Stimulated activated CD4-positive, alpha-beta T cell treated with anti-CD3 and anti-CD28 coated beads, Interleukin-4, amount 100 ng/mL, for 48 hours (primary cell): Measurements from ENCODE around the gene P2RY14.

Experiments used
- DNase-seq, 2 donors: peaks; one replicate each; pipeline ENCODE4 v3.0.0-alpha.2; 2020; ENCODE audit warnings: low read depth in 2 of 2

P2RY14 gene

DNA sequence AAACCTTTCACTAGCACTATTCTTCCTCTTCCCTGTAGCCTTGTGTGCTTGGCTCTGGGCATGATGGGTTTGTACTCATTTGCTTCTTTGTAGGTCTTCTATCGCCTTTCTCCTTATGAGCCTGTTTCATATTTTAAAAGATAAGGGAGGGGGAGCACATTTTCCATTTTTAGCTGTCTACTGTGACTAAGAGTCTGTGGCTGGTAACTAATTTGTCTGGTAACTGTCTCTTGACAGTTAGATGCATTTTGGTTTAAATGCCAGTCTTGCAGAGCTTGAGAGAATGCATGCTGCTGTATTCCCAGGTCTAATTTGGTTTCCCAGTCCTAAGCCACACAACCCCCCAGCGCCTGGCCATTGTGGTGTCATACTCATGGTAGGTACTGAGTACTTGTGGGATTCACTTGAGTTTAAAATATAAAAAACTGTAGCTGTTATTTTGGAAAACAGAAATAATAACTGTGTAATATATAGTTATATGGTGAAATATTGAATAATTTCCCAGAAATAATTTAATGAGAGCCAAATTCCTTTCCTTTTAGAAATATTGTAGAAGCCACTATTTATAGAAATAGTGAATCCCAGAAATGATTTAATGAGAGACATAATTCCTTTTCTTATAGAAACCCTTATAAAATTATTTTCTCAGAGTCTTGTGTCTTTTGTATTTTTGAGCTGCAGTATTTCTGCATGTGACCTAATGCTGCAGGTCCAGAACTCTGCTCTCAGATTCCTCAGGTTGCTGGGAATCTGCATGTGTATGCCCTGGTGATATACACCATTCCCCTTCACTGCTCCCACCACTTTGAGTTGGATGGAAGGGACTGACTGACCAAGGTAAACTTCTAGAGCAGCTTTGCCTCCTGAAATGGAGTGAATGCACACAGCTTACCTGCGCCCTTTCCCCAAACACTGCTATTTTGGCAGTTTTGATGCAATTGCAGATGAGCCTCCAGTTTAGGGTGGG lies 61.4 kb downstream of the P2RY14 start:
- DNase-seq, result no peak

DNA sequence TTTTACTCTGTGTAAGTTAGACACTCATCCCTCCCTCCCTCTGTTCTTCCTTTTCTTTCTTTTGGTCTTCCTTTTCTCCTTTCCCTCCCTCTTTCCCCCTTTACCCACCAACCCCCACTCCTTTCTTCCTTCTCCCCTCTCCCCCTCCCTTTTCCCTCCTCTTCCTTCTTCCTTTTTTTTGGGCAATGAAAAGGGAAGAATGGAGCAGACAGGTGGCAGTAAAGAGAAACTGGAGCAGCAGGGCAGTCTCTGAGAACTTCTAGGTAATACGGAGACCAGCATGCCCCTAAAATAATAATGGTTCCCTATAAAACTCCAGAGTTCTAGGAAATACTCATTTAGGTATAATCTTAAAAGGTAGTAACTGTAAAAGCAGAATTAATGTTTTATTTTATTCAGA lies 63.9 kb downstream of the P2RY14 start:
- no peak for DNase-seq

DNA sequence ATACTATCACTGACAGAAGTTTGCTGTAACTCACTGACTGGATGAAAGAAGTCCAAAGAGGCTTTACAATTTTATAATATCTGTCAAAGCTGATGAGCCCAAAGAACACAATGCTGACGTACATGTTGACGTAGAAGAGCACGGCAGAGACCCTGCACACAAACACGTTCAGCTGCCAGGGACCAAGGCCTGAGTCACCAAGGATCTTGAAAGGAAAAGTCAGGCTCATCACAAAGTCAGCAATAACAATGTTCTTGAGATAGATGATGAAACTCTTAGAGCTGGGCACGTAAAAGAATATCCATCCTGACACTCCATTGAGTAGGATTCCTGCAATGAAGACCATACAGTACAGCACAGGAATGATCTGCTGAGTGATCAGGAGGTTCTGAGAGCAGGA lies 64.5 kb downstream of the P2RY14 start:
- DNase-seq, result no peak

DNA sequence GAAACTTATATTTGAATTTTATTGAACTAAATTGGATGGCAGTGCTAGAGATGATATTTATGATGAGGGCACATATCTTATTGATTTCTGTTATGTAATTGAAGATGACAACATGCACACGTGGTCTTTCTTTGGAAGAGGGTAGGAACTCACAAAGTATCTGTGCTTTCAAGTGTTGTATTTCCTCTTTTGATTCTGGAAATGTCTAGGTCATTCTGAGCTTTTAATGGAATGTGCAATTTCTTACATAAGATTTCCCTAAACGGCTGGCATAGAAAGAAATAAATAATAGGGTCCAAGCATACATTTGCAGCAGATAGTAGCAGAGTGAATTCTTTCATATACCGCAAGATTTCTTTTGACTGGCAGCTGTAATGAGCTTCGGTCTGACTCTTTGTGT lies 65.2 kb downstream of the P2RY14 start:
- no peak for DNase-seq

DNA sequence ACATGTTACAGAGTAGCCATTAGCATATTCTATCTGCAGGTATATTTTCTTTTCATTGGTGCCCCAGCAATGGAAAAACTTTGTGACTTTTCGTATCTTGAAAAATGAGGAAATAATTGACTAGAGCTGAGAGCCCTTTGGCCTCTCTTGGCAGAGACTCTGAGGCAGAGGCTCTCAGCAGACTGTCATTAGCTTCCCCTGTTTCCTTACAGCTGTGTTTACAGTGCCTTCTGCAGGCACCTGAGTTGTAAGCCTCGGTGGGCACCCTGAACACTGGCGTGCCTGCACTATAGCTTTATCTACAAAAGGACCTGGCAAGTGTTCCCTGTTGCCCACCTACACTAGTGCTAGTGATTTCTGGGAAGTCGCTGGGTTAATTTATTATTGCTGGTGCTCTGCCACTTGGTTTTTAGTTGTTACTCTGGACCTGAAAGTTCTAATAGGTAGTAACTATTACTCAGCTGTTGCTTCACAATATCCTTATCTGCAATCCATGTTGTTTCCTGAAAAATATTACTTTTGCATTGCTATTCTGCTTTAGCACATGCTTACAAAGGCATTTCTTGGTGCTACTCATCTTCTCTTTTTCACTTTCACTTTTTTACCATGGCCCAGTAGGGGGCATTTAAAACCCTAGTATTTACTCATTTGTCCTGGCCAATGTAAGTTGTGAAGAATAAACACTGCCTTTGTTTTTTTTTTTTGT lies 67.5 kb downstream of the P2RY14 start:
- no peak for DNase-seq

DNA sequence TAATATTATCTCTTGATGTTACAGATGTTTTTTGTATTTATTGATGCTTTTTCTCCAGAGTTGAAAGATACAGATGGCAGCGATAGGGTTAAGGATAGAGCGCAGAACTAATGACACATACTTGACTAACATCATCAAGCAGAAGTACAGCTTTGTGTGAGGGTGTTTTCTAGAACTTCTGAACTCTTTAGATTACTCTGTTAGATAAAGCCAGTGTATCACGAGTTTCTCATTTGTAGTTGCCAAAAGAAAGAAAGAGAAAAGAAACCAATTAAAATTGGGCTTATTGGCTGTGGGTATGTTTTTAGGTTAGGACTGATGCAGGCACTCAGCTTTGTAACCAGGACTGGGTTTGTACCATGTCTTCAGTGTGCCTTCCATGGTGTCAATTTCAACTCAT lies 68.7 kb downstream of the P2RY14 start:
- no peak for DNase-seq

DNA sequence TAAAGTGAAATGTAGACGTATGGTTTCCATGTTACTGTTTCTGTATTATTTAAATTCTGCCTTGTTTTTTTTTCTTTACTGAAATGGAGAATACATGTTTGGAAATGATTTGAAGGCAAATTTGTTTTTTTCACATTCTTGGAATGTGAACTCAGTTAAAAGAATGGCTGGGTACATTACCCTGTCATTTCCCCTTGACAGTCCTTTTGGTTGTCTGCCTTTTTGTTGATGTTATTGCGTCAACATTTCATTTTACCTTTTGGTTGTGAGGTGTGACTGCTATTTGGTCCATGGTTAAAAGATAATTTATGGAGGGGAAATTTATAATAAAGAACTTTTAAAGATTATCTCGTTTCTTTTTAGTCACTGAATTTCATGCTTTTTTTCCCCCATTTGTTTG lies 72.1 kb downstream of the P2RY14 start:
- no peak for DNase-seq

DNA sequence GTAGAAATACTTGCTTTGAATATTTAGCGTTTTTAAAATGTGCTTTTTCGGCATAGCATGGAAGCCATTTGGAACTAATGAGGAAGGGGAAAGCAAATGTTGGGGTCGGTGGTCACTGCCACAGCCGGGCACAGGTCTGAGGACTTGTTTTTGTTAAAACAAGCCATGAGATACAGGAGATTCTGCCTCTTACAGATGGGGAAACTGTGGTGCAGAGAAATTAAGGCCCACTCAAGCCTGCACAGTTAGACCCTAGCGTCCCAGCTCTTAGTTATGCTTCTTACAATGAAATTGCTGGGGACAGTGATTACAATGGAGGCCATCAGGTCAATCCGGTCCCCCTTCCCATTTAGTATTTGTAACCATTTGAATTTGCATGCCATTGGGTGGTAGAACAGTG lies 72.9 kb downstream of the P2RY14 start:
- no peak for DNase-seq

DNA sequence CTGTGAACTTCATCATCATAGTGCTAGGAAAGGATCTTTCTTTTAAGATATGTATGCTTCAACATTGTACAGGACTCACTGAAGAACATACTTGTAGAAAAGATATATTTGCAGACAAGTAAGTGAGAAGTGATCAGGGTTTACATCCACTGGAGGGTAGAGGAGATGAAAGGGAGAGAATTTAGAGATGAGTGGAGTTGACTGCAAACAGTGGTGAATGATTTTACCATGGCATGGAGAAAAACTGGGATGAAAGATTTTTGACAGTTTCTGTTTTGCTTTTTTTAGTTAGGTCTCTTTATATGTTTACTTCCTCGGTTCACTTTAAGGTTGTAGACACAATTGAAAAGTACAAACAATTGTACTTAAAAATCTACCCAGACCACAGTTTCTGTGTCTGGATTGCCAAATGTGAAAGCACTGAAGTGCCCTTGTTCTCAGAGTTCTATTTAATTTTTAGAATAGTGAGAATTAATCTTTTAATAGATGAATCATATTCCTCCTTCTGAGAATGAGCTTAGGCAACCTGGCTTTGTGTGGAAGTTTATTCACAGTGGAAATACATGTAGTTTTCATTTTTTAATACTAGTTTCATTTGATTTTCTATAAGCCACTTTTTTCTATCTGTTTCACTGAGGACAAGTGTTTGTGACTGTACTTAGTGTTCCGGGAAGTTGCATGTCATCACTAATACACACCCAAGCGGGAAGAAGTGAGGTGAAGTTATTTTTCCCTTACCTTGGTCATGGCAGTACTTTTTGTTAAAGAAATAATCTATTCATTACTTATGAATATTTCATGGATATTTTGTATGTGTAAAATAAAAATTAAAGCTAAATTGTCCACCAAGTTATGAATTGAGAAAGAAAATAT lies 73.6 kb downstream of the P2RY14 start:
- no peak for DNase-seq

DNA sequence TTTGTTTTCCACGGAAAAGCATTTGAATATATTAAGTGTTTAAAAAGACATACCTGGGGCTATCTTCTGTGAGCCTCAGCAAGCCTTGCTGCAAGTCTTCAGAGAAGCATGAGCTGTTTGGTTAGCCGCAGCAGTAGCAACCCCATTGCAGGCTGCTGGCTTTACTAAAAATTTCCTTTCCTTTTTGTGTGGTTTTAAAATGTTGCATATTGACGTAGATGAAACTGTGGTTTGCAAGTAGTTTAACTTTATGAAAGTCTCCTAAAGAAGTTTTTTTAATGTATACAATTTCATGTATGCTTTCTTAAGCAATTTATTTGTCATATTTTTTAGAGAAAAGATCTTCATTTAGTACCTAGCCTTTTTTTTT lies 75.3 kb downstream of the P2RY14 start, which contains the start of gene GPR171:
Gene GPR171, minus strand, starts transcription at position 166 of the 370 bp plus-strand sequence. CDS start 3,830 bp downstream, outside the sequence.
- peak; percentile 31 to 51 for DNase-seq

DNA sequence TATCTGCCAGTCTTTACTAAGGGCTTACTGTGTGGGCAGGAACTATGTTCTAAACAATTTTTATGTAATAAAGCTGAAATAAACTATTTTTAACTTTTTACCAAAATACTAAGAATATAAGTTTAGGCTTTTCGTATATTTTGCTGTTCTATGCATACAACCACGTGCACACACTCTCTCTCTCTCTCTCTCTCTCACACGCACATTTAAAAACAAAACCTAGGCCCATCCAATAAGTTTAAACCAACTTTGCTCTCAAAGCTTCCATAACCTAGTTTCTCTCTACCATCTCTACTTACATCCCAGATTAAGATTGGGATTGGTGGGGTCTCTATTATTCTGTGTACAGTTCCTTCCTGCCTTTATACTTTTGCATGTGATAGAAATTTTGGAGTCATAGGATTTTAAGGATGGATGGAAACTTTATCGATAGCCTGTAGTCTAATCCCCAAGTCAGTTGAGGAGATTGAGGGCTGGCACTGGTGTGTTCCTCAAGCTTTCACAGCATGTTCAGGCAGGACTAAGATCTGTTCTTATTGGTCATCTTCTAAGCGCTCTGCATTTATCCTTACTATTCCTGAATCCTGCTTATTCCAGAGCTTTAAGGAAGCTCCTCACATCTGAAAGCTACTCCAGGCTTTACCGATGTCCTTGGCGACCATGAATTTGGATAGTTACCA lies 77.2 kb downstream of the P2RY14 start:
- DNase-seq, result no peak

DNA sequence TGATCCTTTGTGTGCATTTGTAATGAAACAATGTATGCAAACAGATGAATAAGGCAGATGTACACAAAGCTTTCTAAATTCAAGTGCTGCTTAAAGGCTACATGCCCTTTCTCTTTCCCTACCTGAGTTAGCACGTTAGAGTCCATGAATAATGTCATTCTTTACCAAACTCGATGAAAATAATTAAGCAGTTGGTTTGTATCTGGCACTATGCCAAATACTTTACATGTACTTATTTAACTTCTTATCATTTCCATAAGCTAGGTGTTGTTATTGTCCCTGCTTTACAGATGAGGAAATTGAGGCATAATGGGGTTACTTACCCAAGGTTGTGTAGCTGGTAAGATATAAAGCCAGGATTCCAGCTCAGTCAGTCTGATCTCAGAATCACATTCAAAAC lies 77.8 kb downstream of the P2RY14 start:
- DNase-seq, result no peak

DNA sequence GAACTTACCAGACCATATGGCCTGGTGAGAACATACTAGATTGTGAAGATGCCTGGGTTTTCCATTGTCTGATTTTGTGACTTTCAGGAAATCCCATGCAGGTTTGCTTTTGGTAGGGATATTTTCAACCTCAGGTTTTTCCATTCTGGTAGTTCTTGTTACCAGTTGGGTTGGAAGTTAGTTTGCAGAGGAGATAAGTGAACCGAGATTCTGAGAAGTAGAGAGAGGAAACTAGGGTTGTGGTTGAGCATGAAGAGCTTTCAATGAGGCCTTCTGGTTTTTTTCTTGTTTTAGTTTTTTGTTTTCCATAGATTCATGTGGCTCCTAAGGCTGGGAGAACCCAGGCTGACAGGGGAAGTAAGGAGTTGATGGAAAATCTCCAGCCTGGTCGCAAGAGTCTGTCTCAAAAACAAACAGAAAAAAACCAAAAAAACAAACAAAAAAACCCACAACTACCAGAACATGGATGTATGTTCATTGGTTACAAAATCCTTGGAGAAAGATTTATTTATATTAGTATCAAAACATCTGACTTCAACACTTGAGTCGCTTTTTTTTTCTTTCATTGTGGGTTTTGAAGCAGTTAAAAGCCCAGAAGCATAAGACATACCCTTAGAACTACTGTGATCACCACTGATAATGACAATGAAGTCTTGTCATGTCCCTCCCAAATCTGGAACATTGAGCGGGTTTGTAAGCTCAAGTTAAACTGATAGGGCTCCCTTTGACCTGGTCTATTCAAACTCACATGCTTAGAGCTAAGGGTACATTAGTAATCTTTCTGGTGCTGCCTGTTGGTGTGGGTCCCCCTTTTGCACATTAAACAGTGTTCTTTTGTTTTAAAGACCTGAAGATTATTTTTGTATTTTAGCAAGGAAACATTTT lies 78.5 kb downstream of the P2RY14 start:
- no peak for DNase-seq

DNA sequence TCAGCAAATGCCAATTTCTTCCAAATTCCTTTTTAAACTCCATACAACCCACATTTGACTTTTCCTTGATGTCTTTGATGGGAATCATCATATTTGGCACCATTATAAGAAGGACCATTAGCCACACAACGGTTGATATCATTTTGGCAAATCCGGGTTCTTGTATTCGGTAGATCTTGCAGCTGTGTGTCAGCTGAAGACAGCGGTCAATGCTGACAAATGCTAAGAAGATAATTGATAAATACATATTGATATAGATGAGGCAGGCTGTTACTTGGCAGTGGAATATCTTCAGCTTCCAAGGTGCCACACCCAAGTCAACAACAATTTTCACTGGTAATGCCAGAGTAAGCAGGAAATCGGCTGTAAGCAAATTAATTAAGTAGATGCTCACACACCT lies 79.5 kb downstream of the P2RY14 start:
- no peak for DNase-seq

DNA sequence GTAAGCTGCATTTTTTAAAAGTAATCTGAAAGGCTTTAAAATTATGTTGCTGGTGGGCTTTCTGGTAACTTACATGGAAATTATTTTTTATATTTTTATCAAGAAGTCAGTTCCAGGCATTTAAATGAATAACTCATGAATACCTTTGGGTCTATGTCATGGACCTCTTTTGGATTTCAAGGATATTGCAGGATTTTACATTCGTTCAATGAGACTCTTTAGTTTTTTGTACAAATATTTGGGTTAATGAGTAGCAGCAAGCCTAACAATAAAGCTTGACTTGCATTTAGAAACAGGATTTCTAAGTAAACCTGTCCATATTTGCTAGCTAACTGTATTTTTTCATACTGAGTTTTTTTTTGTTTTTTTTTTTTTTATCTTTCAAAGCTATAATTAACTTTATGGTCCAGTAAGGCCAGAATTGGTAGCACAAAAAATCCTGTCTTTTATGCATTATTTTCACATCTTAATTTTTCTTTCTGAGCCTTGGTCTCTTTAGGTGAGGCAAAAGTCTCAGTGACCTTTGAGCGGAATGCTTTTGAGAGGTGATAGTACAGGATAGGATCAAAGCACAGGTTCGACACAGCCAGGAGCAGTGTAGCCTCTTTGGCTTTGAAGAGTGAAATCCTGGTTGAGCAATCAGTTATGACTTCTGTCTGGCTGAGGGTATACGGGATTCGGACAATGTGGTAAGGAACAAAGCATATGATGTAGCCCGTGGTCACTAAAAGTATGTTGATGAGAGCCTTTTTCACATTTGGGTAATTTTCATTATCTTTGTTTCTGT lies 80.2 kb downstream of the P2RY14 start:
- DNase-seq, result no peak

DNA sequence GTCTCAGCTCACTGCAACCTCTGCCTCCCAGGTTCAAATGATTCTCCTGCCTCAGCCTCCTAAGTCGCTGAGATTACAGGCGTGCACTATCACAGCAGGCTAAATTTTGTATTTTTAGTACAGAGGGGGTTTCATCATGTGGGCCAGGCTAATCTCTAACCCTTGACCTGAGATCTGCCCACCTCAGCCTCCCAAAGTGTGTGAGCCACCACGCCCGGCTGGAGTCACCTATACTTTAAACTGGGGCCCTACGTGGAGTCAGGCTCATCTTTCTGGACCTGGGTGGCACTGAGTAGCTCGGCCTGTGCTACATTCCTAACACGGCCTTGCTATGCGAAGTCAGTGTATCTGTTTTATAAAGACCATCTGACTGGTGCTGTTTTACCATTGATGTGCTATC lies 81.1 kb downstream of the P2RY14 start:
- no peak for DNase-seq

DNA sequence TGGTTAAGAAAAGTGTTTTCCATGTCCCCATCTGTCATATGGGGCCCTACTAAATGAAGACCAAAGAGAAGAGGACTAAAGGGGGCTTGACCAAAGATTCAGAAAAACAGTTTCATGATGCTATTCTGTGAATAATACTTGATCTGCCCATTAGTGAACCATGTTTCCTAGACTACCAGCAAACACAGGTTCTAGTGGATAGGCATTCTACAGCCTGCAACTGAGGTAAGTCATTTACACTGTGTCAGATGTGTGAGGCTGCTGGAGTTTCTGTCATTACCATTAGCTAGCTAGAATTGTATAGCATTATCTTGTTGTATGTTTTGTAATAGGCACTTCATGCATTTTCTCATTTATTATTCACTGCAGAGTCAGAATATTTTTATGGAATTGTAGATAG lies 81.9 kb downstream of the P2RY14 start:
- DNase-seq, result no peak

DNA sequence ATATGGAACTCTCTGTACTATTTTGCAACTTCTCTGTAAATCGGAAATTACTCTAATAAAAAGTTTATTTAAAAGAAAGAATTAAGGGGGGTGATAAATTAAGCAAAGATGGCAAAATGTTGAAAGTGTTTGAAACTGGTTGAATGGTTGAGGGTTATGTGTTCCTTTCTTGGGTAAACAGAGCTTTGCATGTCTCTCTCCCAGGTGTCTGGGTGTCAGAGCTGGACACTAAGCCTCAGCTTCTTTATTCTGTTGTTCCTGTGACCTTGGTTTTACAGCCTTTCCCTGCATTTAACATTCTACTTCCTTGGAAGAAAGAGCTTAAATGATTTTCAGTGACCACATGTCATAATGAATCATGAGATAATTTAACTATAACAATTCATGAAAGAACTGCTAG lies 82.5 kb downstream of the P2RY14 start:
- no peak for DNase-seq

DNA sequence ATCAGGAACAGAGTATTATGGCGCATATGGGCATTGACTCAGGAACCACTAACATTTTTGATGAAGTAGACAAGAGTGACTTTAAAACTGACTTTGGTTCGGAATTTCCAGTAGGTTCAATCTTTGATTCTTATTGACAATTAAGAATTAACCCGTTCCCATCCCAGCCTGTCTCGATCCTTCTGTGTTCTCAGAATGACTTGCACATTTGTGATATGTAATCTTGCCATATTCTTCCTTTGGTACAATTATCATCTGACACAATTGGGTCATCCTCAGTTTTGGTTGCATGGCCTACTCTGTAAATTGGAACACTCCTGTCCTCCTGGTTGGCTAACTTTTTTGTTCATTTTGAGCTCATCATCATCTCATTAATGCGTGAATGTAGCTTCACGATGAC lies 85.8 kb downstream of the P2RY14 start:
- DNase-seq, result no peak

DNA sequence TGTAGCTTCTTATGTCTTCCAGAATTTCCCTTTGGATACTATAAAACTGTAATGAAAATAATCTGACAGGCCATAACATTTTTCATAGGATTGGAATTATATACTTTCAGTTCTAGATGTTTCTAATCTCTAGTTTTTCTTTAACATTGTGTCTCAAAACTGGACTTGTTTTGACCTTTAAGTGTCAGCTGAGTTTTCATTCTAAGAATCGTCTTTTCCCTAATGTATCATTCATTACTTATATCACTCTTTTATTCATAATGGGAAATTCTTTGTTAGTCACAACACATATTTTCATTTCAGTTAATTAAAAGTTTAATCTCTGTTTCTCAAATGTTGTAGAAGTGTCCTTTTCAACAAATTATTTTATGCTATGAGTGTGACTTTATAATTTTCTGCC lies 87.2 kb downstream of the P2RY14 start:
- DNase-seq, result no peak
